Right lobe of liver (tissue), 6 donors: ENCODE measurements around the gene ZDHHC1. TPM values are rescaled to one million over a fixed set of nuclear protein-coding genes. Genes with fewer than 3 reads are reported as not detected.

Experiments used
- ATAC-seq, 4 donors: fragments of 200-7000 bp; cut with Tn5 transposase; one replicate each; pipeline ENCODE4 v1.9.1; 2020; ENCODE audit warnings: mild to moderate bottlenecking in 4 of 4, moderate library complexity in 4 of 4
- DNase-seq, 3 donors: peaks; one replicate each; pipeline ENCODE4 v3.0.0-alpha.2; 2020
- H3K27ac ChIP-seq, 3 donors: fragments of 200-600 bp; one replicate each; pipeline ENCODE4 v1.8.0; 2022
- H3K27me3 ChIP-seq, 2 donors: fragments of 200-600 bp; one replicate each; pipeline ENCODE4 v1.8.0; 2022
- H3K36me3 ChIP-seq, 4 donors: fragments of 200-600 bp; sonication (generic) in 1 of 4; one replicate each; pipeline versions ENCODE4 v1.5.1 to v1.8.0; 2017 to 2022; ENCODE audit warnings: control low read depth in 1 of 4
- H3K4me1 ChIP-seq, 4 donors: fragments of 200-600 bp; sonication (generic) in 1 of 4; one replicate each; pipeline versions ENCODE4 v1.5.1 to v1.8.0; 2017 to 2022; ENCODE audit warnings: control low read depth in 1 of 4
- H3K4me3 ChIP-seq, 3 donors: fragments of 200-600 bp; one replicate each; pipeline ENCODE4 v1.8.0; 2022
- H3K9me3 ChIP-seq, 4 donors: fragments of 200-600 bp; sonication (generic) in 1 of 4; one replicate each; pipeline versions ENCODE4 v1.5.1 to v1.8.0; 2017 to 2022; ENCODE audit warnings: control low read depth in 1 of 4
- CTCF ChIP-seq, 4 donors: fragments of 200-600 bp in 3 of 4; fragments of 450-650 bp in 1 of 4; IDR thresholded peaks; one replicate each; pipeline versions ENCODE4 v1.5.1 to v1.8.0; 2016 to 2022; ENCODE audit warnings: antibody characterized with exemption in 4 of 4, mild to moderate bottlenecking in 2 of 4
- POLR2A ChIP-seq: fragments of 450-650 bp; IDR thresholded peaks from one replicate; pipeline ENCODE4 v1.6.1; 2017; ENCODE audit warnings: antibody characterized with exemption, mild to moderate bottlenecking
- WGBS: methylation state at CpG from one replicate; pipeline ENCODE4 v1.1.6; 2018; ENCODE audit warnings: low coverage, low lambda C conversion rate; ENCODE audit not compliant: insufficient coverage; ENCODE audit errors: missing lambda C conversion rate; 5-methylcytosine and 5-hydroxymethylcytosine counted together
- intact Hi-C, 2 donors: fragments of 100-400 bp; cut with DNase I; formaldehyde crosslinking; loops; one replicate each; pipeline versions ENCODE4 v1.11.2 to v1.14.1; 2022
- total RNA-seq, 6 experiments: library from RNA; depleted of rRNA in 2 of 6; stranded (reverse); fragments of >200 nt in 2 of 6; fragmentation: NEBNext Ultra II Directional in 3 of 6; extraction: Animal tissue kit (Norgen Biotek cat#: 25700) in 3 of 6; gene quantifications; one replicate each; pipeline versions ENCODE4 v1.1.0 to v1.2.4, GENCODE V29; 2016 to 2023
- donor health status: DM: no; HTN: yes; CAD: no.
- donor health status: DM: no; HTN: no; CAD: no.
- donor health status: DM: no; HTN: no; CAD: no.
- donor health status: DM: no; HTN: yes; CAD: no.
- donor health status: DM: no; HTN: yes; CAD: no.

ZDHHC1 gene
- total RNA-seq, 6 experiments from 2014 or later = 1.2 to 4.0 (median 1.8) TPM

DNA sequence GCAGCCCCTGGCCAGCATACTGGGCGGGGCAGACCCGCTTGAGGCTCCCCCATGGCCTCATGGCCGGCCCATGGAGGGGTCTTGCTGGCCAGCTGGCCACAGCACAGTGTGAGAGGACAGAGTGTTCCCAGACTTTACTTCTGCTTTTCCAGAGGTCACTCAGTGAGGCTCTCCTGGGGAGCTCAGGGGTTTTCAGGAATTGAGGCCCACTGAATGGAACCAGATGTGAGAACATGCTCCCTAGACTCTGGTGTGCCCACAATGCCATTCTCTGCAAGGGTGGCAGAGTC, 43.5 kb upstream of the ZDHHC1 start:
- TF ChIP-seq CTCF (IDR thresholded peaks at IDR 0.05) (no peak), POLR2A (no peak)
- no peaks in the 10 kb centered on the region for H3K27me3 ChIP-seq
- DNase-seq (no peak), ATAC-seq (peak in 3 of 4 donors; percentile 4 to 17 (median 10))
- H3K27ac ChIP-seq = peak overlapping the region in 2 of 3 donors; percentile 53 to 66
- no peak overlapping the region for H3K4me3 ChIP-seq
- intact Hi-C loops = no loop called here
- WGBS = 20% methylated on average over 1 of the region's 3 CpGs
- no peaks in the 10 kb centered on the region for H3K9me3 ChIP-seq
- H3K4me1 ChIP-seq = peaks cover 0 to 36% (median 17%) of the 10 kb centered on the region in 4 donors
- H3K36me3 ChIP-seq = no peaks in the 10 kb centered on the region

GRCh38 chr16:67459066-67459860, 43.0 kb upstream of the ZDHHC1 start:
- H3K36me3 ChIP-seq = no peaks in the 10 kb centered on the region
- H3K4me1 ChIP-seq = peaks cover 0 to 31% (median 17%) of the 10 kb centered on the region in 4 donors
- WGBS = 33% methylated on average over 4 of the region's 7 CpGs
- no peak overlapping the region for H3K4me3 ChIP-seq
- TF ChIP-seq POLR2A (no peak), CTCF (IDR thresholded peaks at IDR 0.05) (no peak)
- DNase-seq (peak in 1 of 3 donors; percentile 64), ATAC-seq (peak; percentile 55 to 77 (median 67))
- H3K27me3 ChIP-seq = no peaks in the 10 kb centered on the region
- intact Hi-C loops = no loop called here
- peak overlapping the region in 2 of 3 donors; percentile 53 to 66 for H3K27ac ChIP-seq
- no peaks in the 10 kb centered on the region for H3K9me3 ChIP-seq

GRCh38 chr16:67458121-67458641, 41.9 kb upstream of the ZDHHC1 start:
- no peak for DNase-seq
- no peaks in the 10 kb centered on the region for H3K27me3 ChIP-seq
- peak in 1 of 4 donors; percentile 11 for ATAC-seq
- intact Hi-C loops = no loop called here
- no peaks in the 10 kb centered on the region for H3K9me3 ChIP-seq
- TF ChIP-seq CTCF (IDR thresholded peaks at IDR 0.05) (no peak), POLR2A (no peak)
- H3K27ac ChIP-seq = peak overlapping the region in 1 of 3 donors; percentile 47
- H3K4me1 ChIP-seq = peaks cover 0 to 29% (median 17%) of the 10 kb centered on the region in 4 donors
- 100% methylated on average over 3 of the region's 6 CpGs for WGBS
- no peak overlapping the region for H3K4me3 ChIP-seq
- H3K36me3 ChIP-seq = no peaks in the 10 kb centered on the region

- DNase-seq (no peak), ATAC-seq (no peak)
- Histone ChIP-seq H3K4me3 (no peak overlapping the region), H3K4me1 (peaks cover 0 to 29% (median 17%) of the 10 kb centered on the region in 4 donors), H3K27me3 (no peaks in the 10 kb centered on the region), H3K9me3 (no peaks in the 10 kb centered on the region), H3K36me3 (peaks cover 0 to under 1% (median 0%) of the 10 kb centered on the region in 4 donors), H3K27ac (peak overlapping the region in 1 of 3 donors; percentile 47)
- intact Hi-C loops = no loop called here
- TF ChIP-seq CTCF (IDR thresholded peaks at IDR 0.05) (no peak), POLR2A (no peak)
- WGBS = 100% methylated on average over 1 of the region's 7 CpGs
Observed at GRCh38 chr16:67457611-67458010, 41.3 kb upstream of the ZDHHC1 start.
